Panc1 (cell line): ENCODE data around the gene EBF4. TPM values are rescaled to one million over a fixed set of nuclear protein-coding genes. Genes with fewer than 3 reads are reported as not detected.

Source experiments
- ATAC-seq: fragments of 200-7000 bp; cut with Tn5 transposase; 2 replicates; pipeline ENCODE4 v1.9.1; 2020; ENCODE audit warnings: mild to moderate bottlenecking, moderate library complexity
- BruUV-seq: library from RNA; stranded (reverse); fragments of 400-500 nt; replicated peaks from 2 replicates; lab custom pipeline; 2021; lab: Mats Ljungman, UMichigan
- CTCF ChIA-PET: fragments of 300-600 bp; sonication (Branson Sonifier 250); formaldehyde crosslinking; loops from one replicate; lab custom pipeline; 2022; ENCODE audit warnings: antibody characterized with exemption; lab: Charles Lee
- POLR2A ChIA-PET: fragments of 300-600 bp; sonication (Branson Sonifier 250); formaldehyde crosslinking; loops from one replicate; lab custom pipeline; 2022; ENCODE audit warnings: antibody characterized with exemption; lab: Charles Lee
- DNase-seq: peaks from one replicate; pipeline ENCODE4 v3.0.0-alpha.2; 2010; ENCODE audit warnings: low read depth, low spot score
- H3K27ac ChIP-seq: 2 replicates; pipeline ENCODE4 v1.5.1; 2011; ENCODE audit warnings: mild to moderate bottlenecking, low read length, inconsistent platforms
- H3K27me3 ChIP-seq: fragments of 200-500 bp; sonication (Bioruptor generic); 2 replicates; pipeline ENCODE4 v1.6.0; 2014; ENCODE audit warnings: low read length, inconsistent platforms; ENCODE audit not compliant: control insufficient read depth, insufficient read depth
- H3K36me3 ChIP-seq: fragments of 200-500 bp; sonication (Bioruptor generic); 2 replicates; pipeline ENCODE4 v1.5.1; 2014; ENCODE audit warnings: inconsistent platforms, mild to moderate bottlenecking, low read length, moderate library complexity; ENCODE audit not compliant: control insufficient read depth, insufficient read depth
- H3K4me1 ChIP-seq: 2 replicates; pipeline ENCODE4 v1.5.1; 2011; ENCODE audit warnings: inconsistent platforms, mild to moderate bottlenecking, low read length, moderate library complexity; ENCODE audit not compliant: control insufficient read depth, insufficient read depth
- H3K4me3 ChIP-seq, 2 experiments: 2 replicates each; pipeline ENCODE4 v1.5.1; 2011 to 2012; ENCODE audit warnings: low read depth in 2 of 2, low read length in 2 of 2, mild to moderate bottlenecking in 2 of 2, inconsistent platforms in 1 of 2, moderate library complexity in 1 of 2
- H3K9me3 ChIP-seq: fragments of 200-500 bp; sonication (Bioruptor generic); 2 replicates; pipeline ENCODE4 v1.5.1; 2014; ENCODE audit warnings: low read depth, mild to moderate bottlenecking, inconsistent platforms, low read length, moderate library complexity; ENCODE audit not compliant: control insufficient read depth, insufficient read depth
- POLR2AphosphoS5 ChIP-seq: IDR thresholded peaks from 2 replicates; pipeline ENCODE4 v1.6.1; 2012; ENCODE audit warnings: mild to moderate bottlenecking, low read depth, low read length, moderate library complexity
- REST ChIP-seq, 2 experiments: IDR thresholded peaks; 2 replicates each; pipeline ENCODE4 v1.6.1; 2011 to 2012; ENCODE audit warnings: low read depth in 2 of 2, control low read depth in 1 of 2, low read length in 1 of 2, mild to moderate bottlenecking in 1 of 2, moderate library complexity in 1 of 2; ENCODE audit not compliant: insufficient read depth in 1 of 2
- SIN3A ChIP-seq: IDR thresholded peaks from 2 replicates; pipeline ENCODE4 v1.6.1; 2012; ENCODE audit warnings: low read depth, mild to moderate bottlenecking, low read length, moderate library complexity, borderline replicate concordance; ENCODE audit not compliant: insufficient read depth
- TCF7L2 ChIP-seq: IDR thresholded peaks from 2 replicates; pipeline ENCODE4 v1.6.1; 2011; ENCODE audit warnings: mild to moderate bottlenecking, low read depth, low read length, inconsistent platforms
- in situ Hi-C: cut with HindIII; loops from 2 replicates; pipeline ENCODE4 v1.10.0; 2016; ENCODE audit warnings: low sequenced_read_pairs, low pct_unique_long_range_greater_than_20kb
- intact Hi-C: fragments of 100-400 bp; cut with micrococcal nuclease; formaldehyde crosslinking; loops from one replicate; pipeline ENCODE4 v1.10.0; 2022; ENCODE audit not compliant: unreplicated experiment
- total RNA-seq: library from RNA; stranded (reverse); gene quantifications from one replicate; pipeline ENCODE4 v1.2.1, GENCODE V29; 2021; ENCODE audit not compliant: unreplicated experiment
- TF ChIP-seq, protein P1 (sequence below): fragments of 450-650 bp; IDR thresholded peaks from 2 replicates; pipeline ENCODE4 v1.5.1; 2017; ENCODE audit warnings: mild to moderate bottlenecking

Gene EBF4
- total RNA-seq, 1 experiment from 2014 or later: 6.8 TPM

GRCh38 chr20:2749951-2750490, 57.4 kb downstream of the EBF4 start:
- TF ChIP-seq REST (IDR thresholded peaks at IDR 0.05; ENCODE audit: insufficient read depth in 1 of 2, low read depth in 2 of 2, low read length in 1 of 2) (no peak), POLR2AphosphoS5 (no peak)
- TF ChIP-seq, protein P1, sequence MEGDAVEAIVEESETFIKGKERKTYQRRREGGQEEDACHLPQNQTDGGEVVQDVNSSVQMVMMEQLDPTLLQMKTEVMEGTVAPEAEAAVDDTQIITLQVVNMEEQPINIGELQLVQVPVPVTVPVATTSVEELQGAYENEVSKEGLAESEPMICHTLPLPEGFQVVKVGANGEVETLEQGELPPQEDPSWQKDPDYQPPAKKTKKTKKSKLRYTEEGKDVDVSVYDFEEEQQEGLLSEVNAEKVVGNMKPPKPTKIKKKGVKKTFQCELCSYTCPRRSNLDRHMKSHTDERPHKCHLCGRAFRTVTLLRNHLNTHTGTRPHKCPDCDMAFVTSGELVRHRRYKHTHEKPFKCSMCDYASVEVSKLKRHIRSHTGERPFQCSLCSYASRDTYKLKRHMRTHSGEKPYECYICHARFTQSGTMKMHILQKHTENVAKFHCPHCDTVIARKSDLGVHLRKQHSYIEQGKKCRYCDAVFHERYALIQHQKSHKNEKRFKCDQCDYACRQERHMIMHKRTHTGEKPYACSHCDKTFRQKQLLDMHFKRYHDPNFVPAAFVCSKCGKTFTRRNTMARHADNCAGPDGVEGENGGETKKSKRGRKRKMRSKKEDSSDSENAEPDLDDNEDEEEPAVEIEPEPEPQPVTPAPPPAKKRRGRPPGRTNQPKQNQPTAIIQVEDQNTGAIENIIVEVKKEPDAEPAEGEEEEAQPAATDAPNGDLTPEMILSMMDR: no peak
- CTCF ChIA-PET: no interaction called here
- Histone ChIP-seq H3K27ac (no peak overlapping the region), H3K9me3 (no peaks in the 10 kb centered on the region), H3K4me3 (no peak overlapping the region), H3K27me3 (no peaks in the 10 kb centered on the region), H3K4me1 (peaks cover 11% of the 10 kb centered on the region), H3K36me3 (no peaks in the 10 kb centered on the region)
- in situ Hi-C loops (no loop called here), intact Hi-C loops (no loop called here)
- ATAC-seq: no peak
- BruUV-seq: no TSS peak
- no peak for DNase-seq
- POLR2A ChIA-PET: interaction anchor here (0.6 kb wide), 1 partner anchor 13 kb away, joined by 7 read pairs; no protein-coding TSS in a partner anchor

GRCh38 chr20:2750491-2751251, 58.1 kb downstream of the EBF4 start:
- DNase-seq (no peak), ATAC-seq (peak; percentile 55)
- intact Hi-C loops (no loop called here), in situ Hi-C loops (no loop called here)
- Histone ChIP-seq H3K36me3 (no peaks in the 10 kb centered on the region), H3K9me3 (no peaks in the 10 kb centered on the region), H3K27me3 (no peaks in the 10 kb centered on the region), H3K27ac (no peak overlapping the region), H3K4me1 (peaks cover 11% of the 10 kb centered on the region), H3K4me3 (peak overlapping the region; percentile 3 to 29; a peak in 3 of 4 replicates)
- ChIA-PET CTCF (interaction anchor here (0.7 kb wide), 2 partner anchors 25 to 87 kb away, joined by 5 to 10 read pairs; partner anchors contain the start of gene IDH3B), POLR2A (no interaction called here)
- TF ChIP-seq TCF7L2: no peak
- TF ChIP-seq, protein P1: no peak
- TF ChIP-seq REST (IDR thresholded peaks at IDR 0.05; ENCODE audit: insufficient read depth in 1 of 2, low read depth in 2 of 2, low read length in 1 of 2): no peak
- TF ChIP-seq SIN3A: no peak
- no peak for TF ChIP-seq POLR2AphosphoS5
- BruUV-seq: no TSS peak
